ENCODE results near the gene DRGX. TPM values are rescaled to one million over a fixed set of nuclear protein-coding genes. Genes with fewer than 3 reads are reported as not detected.

Gene DRGX
- total RNA-seq, 1 donor: not detected

- H3K4me1 ChIP-seq (ENCODE audit: insufficient read depth, low read length): peaks cover 10% of the 10 kb centered on the region
Observed at GRCh38 chr10:49332768-49333167, 63.1 kb downstream of the DRGX start.

GRCh38 chr10:49332333-49332732 is 63.6 kb downstream of the DRGX start:
- Histone ChIP-seq H3K9me3 (ENCODE audit: low read depth, low read length) (no peaks in the 10 kb centered on the region), H3K4me1 (ENCODE audit: insufficient read depth, low read length) (peaks cover 10% of the 10 kb centered on the region), H3K27me3 (ENCODE audit: insufficient read depth, low read length) (no peaks in the 10 kb centered on the region), H3K4me3 (ENCODE audit: low read length) (no peak overlapping the region)

More at GRCh38 chr10:49332768-49333167, 63.1 kb downstream of the DRGX start:
- Histone ChIP-seq H3K27me3 (ENCODE audit: insufficient read depth, low read length) (no peaks in the 10 kb centered on the region), H3K4me3 (ENCODE audit: low read length) (no peak overlapping the region), H3K9me3 (ENCODE audit: low read depth, low read length) (no peaks in the 10 kb centered on the region)

- H3K27me3 ChIP-seq (ENCODE audit: insufficient read depth, low read length): no peaks in the 10 kb centered on the region
- no peaks in the 10 kb centered on the region for H3K9me3 ChIP-seq (ENCODE audit: low read depth, low read length)
- peaks cover 10% of the 10 kb centered on the region for H3K4me1 ChIP-seq (ENCODE audit: insufficient read depth, low read length)
- no peak overlapping the region for H3K4me3 ChIP-seq (ENCODE audit: low read length)
Observed at GRCh38 chr10:49331431-49331830, 64.5 kb downstream of the DRGX start.

- Histone ChIP-seq H3K9me3 (ENCODE audit: low read depth, low read length) (no peaks in the 10 kb centered on the region), H3K4me1 (ENCODE audit: insufficient read depth, low read length) (peaks cover 6% of the 10 kb centered on the region), H3K4me3 (ENCODE audit: low read length) (no peak overlapping the region), H3K27me3 (ENCODE audit: insufficient read depth, low read length) (no peaks in the 10 kb centered on the region)
Observed at GRCh38 chr10:49330127-49330665, 65.7 kb downstream of the DRGX start.

DNA sequence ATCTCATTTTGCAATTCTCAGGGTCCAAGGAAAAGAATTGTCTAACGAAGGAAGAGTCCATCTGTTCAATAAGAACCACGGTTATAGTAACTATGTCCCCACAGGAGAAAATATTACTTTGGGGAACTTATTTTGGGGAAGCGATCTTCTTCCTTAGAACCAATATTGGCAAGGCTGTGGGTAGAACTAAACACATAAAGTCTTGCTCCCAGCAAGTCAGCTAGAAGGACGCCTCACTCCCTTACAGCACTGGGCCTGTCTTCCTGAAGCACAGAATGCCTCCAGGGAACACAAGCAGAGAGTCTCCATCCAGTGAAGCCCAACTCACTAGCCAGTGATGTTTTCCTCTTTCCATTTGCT is 66.8 kb downstream of the DRGX start:
- H3K4me3 ChIP-seq (ENCODE audit: low read length): no peak overlapping the region
- H3K27me3 ChIP-seq (ENCODE audit: insufficient read depth, low read length): no peaks in the 10 kb centered on the region
- no peaks in the 10 kb centered on the region for H3K9me3 ChIP-seq (ENCODE audit: low read depth, low read length)
- H3K4me1 ChIP-seq (ENCODE audit: insufficient read depth, low read length): peaks cover 5% of the 10 kb centered on the region

DNA sequence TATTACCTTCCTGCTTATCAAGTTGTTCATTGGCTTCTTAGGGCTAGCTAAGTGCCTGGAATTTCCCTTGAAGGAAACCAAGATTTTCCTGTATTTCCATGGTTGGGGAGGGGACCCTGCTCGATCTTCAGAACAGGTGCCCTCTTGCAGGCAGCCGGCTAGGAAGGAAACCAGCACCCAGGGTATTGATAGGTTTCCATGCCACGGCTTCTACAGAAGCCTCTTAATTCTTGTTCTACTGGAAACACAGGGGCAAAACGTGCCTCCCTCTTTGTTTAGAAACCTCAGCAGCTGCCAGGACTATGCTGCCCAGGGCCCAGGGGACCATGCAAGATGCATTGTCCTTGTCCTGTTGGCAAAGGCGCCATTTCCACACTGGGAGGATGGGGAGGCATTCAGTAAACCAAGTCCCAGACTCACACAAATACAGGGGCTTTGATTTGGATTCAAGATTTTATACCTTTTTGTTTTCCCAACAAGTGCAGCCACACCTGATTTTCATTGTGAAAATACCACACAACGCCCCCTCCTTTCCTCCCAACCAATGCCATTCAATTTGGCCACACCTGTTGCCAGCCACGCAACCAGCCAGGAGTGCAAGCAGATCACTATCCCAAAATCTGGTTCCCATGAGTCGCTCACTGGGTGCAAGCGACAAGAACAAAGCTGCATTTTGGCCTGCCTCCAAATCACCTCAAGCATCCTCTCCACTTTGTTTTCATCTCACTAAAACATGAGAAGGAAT is 67.3 kb downstream of the DRGX start:
- no peaks in the 10 kb centered on the region for H3K9me3 ChIP-seq (ENCODE audit: low read depth, low read length)
- no peaks in the 10 kb centered on the region for H3K27me3 ChIP-seq (ENCODE audit: insufficient read depth, low read length)
- no peak overlapping the region for H3K4me3 ChIP-seq (ENCODE audit: low read length)
- peaks cover 5% of the 10 kb centered on the region for H3K4me1 ChIP-seq (ENCODE audit: insufficient read depth, low read length)

DNA sequence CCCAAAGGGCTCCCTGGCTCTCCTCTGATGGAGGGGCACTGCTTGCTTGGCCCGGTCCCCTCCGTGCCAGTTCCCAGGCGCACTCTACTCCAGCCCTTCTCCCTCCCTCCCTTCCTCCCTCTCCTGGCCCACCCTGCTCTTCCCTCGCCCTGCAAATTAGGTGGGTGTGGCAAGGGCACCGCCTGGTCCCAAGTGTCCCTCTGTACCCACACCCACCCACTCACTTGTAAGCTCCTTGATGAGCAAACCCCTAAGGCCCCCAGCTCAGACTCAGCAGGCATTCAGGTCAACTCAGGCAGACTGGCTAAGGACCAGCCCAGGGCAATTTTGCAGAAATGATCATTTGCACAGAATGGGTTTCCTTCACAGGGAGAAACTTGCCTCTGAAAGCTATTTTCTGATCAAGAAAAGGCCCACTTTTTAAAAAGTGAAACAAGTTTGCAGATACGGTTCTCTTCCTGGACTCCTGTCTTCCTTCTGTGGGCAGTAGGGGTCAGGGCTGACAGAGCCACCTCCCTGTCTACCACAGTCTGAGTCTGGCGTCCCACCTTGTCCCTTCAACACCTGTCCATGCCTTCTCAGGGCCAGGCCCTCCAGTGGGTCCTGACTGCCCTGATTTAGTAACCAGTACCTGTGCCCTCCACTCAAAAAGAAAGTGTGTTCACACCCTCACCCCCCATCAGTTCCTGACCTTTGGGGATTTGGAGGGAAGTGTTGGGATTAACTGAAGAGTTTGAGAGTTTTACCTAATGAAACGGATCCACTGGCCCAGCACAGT is 68.7 kb downstream of the DRGX start:
- H3K9me3 ChIP-seq (ENCODE audit: low read depth, low read length): no peaks in the 10 kb centered on the region
- no peak overlapping the region for H3K4me3 ChIP-seq (ENCODE audit: low read length)
- H3K4me1 ChIP-seq (ENCODE audit: insufficient read depth, low read length): peaks cover 5% of the 10 kb centered on the region
- H3K27me3 ChIP-seq (ENCODE audit: insufficient read depth, low read length): no peaks in the 10 kb centered on the region

DNA sequence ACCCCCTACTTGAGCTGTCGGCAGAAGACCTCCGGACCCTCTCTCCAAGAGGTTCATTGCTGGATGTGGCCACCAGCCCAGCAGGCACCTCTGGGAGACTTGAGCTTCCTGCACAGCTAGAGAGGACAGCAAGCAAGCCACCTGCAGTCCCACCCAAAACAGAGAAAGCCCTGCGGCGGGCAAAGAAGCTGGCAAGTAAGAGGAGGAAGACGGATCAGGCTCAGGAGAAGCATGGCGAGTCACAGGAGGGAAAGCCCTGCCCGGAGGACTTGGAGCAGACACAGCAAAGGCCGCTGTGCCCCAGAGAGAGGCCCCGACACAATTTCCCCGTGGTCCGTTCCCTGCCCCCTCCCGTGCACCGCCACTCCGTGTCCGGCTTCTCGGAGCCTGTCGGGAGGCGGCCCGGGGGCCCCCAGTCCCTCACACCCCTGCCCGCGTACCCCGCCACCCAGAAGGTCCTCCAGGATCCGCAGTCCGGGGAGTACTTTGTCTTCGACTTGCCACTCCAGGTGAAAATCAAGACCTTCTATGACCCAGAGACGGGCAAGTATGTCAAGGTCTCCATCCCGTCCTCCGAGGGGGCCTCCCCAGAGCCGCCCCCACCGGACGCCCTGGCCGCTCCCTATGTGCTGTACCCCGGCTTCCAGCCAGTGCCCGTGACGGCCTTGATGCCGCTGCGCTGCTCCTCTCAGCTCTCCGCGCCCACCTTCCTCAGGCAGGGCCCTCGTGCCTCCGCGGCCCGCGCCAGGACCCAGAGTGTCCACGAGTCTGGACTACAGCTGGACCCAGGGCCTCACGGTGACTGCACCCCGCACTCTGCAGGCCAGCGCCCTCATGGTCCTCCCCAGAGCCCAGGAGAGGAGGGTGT is 69.7 kb downstream of the DRGX start:
- Histone ChIP-seq H3K4me3 (ENCODE audit: low read length) (no peak overlapping the region), H3K27me3 (ENCODE audit: insufficient read depth, low read length) (no peaks in the 10 kb centered on the region), H3K9me3 (ENCODE audit: low read depth, low read length) (no peaks in the 10 kb centered on the region), H3K4me1 (ENCODE audit: insufficient read depth, low read length) (peaks cover 5% of the 10 kb centered on the region)

GRCh38 chr10:49325131-49325915 is 70.6 kb downstream of the DRGX start:
- Histone ChIP-seq H3K4me1 (ENCODE audit: insufficient read depth, low read length) (peaks cover 5% of the 10 kb centered on the region), H3K4me3 (ENCODE audit: low read length) (no peak overlapping the region), H3K27me3 (ENCODE audit: insufficient read depth, low read length) (no peaks in the 10 kb centered on the region), H3K9me3 (ENCODE audit: low read depth, low read length) (no peaks in the 10 kb centered on the region)

DNA sequence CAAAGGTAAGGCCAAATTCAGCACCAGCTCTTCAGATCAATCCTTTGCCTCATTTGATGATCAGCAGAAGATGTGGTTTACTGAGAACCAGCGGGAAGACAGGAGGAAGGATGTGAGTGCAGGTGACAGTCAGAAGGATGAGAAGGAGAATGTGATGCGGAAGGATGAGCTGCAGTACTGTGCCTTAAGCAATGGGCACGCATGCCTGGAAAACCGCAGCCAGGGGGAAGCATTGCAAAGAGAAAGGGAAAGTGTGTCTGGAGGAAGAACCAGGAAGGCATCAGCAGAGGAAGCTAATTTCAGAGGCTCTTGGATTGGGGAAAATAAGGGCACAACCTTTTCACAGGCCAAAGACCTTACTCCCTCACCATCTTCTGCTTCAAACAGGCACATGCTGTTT is 71.2 kb downstream of the DRGX start:
- Histone ChIP-seq H3K27me3 (ENCODE audit: insufficient read depth, low read length) (no peaks in the 10 kb centered on the region), H3K4me3 (ENCODE audit: low read length) (no peak overlapping the region), H3K4me1 (ENCODE audit: insufficient read depth, low read length) (peaks cover 10% of the 10 kb centered on the region), H3K9me3 (ENCODE audit: low read depth, low read length) (no peaks in the 10 kb centered on the region)

DNA sequence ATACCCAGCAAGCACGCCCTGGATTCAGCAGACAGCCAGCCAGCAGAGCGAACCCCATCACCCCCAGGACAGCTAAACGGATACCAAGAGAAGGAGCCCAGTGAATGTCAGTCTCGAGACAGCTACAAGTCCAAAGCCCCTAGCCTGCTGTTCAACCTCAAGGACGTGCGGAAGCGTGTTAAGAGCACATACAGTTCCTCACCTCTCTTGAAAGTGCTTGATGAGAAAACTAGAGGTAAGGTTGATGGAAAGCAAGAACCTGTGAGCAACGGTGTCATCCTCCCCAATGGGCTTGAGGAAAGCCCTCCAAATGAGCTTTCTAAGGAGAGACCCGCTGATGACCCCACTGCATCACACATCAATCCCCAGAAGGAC is 72.0 kb downstream of the DRGX start:
- Histone ChIP-seq H3K9me3 (ENCODE audit: low read depth, low read length) (no peaks in the 10 kb centered on the region), H3K4me1 (ENCODE audit: insufficient read depth, low read length) (peaks cover 10% of the 10 kb centered on the region), H3K4me3 (ENCODE audit: low read length) (no peak overlapping the region), H3K27me3 (ENCODE audit: insufficient read depth, low read length) (no peaks in the 10 kb centered on the region)

DNA sequence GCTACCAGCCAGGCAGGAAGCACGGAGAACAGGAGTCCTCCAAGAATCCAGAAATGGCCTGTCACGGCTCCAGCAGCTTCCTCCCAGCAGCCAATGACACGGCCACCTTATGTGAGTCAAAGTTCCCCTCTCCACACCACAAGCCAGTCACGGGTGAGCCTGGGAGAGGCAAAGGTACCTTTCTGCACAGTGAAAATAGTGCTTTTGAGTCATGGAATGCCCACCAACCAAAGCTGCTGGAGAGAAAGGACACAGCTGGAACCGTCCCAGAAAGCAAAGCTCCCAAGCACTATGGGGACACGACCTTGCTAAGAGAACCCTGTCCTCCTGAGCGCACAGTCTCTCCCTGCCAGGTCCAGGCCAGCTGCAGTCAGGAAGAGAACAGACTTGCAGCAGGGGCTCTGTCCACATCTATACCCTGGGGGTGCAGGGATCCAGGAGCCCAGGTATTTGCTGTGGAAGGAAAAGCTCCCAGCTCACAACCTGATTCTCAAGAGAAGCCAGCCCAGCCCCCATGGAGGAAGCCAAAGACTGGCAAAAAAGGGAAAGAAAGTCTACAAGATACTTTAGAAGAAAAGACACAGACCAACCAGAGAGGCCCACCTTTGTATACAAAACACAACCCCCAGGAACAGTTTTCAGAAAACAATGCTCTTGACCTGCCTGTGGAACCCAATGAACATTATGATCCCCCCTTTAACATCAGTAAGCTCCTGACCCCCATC is 72.6 kb downstream of the DRGX start:
- H3K4me1 ChIP-seq (ENCODE audit: insufficient read depth, low read length): peaks cover 15% of the 10 kb centered on the region
- H3K4me3 ChIP-seq (ENCODE audit: low read length): no peak overlapping the region
- no peaks in the 10 kb centered on the region for H3K27me3 ChIP-seq (ENCODE audit: insufficient read depth, low read length)
- no peaks in the 10 kb centered on the region for H3K9me3 ChIP-seq (ENCODE audit: low read depth, low read length)

DNA sequence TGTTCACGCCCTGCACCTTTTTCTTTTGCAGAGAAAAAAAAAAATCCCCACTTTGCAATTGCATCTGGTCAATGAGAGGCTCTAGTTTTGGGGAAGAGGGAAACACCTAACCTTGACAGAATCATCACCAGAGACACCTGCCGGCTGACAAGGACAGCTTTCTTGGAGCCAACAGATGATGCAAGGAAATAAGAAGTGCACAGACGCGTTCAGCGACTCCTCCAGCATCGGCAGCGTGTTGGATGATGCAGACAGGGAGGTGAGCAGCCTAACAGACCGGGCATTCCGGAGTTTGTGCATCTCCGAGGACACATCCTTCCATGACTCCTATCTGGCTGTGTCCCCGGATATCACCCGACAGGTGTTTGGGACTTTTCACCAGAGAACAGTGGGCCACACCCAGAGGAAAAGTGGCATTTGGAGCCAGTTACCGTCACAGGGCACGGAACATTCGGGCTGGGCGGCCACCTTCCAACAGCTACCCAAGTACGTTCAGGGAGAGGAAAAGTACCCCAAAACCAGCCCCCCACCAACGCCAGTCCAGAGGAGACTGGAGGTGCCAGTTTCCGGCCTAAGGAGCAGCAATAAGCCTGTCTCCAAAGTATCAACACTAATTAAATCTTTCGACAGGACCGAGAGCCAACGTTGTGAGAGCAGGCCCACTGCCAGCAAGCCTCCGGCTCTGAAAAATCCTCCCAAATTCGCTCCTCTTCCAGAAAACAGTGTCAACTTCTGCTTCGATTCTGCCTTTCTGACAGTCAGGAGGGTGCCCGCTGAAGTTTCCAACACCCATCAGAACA is 73.3 kb downstream of the DRGX start:
- Histone ChIP-seq H3K4me3 (ENCODE audit: low read length) (no peak overlapping the region), H3K9me3 (ENCODE audit: low read depth, low read length) (no peaks in the 10 kb centered on the region), H3K4me1 (ENCODE audit: insufficient read depth, low read length) (peaks cover 23% of the 10 kb centered on the region), H3K27me3 (ENCODE audit: insufficient read depth, low read length) (no peaks in the 10 kb centered on the region)
